Measurements from ENCODE around the gene SIX5.

SIX5 gene

DNA sequence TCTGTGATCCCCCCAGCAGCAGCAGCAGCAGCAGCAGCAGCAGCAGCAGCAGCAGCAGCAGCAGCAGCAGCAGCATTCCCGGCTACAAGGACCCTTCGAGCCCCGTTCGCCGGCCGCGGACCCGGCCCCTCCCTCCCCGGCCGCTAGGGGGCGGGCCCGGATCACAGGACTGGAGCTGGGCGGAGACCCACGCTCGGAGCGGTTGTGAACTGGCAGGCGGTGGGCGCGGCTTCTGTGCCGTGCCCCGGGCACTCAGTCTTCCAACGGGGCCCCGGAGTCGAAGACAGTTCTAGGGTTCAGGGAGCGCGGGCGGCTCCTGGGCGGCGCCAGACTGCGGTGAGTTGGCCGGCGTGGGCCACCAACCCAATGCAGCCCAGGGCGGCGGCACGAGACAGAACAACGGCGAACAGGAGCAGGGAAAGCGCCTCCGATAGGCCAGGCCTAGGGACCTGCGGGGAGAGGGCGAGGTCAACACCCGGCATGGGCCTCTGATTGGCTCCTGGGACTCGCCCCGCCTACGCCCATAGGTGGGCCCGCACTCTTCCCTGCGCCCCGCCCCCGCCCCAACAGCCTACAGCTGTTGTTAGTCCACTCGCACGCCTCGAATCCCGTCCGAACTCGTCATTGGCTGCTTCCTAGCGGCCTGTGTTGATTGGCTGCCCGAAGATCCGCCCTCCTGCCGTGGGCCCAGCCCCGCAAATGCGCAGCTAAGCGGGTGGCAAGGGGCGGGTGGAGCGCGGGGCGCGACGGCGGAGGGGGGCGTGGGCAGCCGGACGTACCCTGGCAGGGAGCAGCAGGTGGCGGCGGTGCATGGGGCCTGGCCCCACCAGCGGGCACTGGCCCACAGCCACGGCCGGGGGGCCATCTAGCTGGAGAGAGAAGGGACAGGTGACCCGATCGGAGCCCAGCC lies 1.4 kb upstream of the SIX5 start:
- POLR2A ChIA-PET = interaction anchor here (0.6 to 4.4 kb wide), 12 partner anchors 8 to 877 kb away, joined by 3 to 52 read pairs (median 9); partner anchors contain the start of genes FBXO46, FOXA3, QPCTL and SNRPD2
- DNase-seq (ENCODE audit: extremely low spot score) = peak; percentile 91
- TF ChIP-seq HDGF (IDR thresholded peaks at IDR 0.05; ENCODE audit: borderline replicate concordance) (peak; percentile 91), L3MBTL2 (conservative IDR thresholded peaks at IDR 0.05) (peak; percentile 62), FOXK2 (IDR thresholded peaks at IDR 0.05) (no peak), FOXM1 (IDR thresholded peaks at IDR 0.05; ENCODE audit: borderline replicate concordance) (no peak), SUZ12 (IDR thresholded peaks at IDR 0.05) (no peak), LEF1 (IDR thresholded peaks at IDR 0.05; ENCODE audit: borderline replicate concordance) (no peak), SP1 (IDR thresholded peaks at IDR 0.05) (no peak), BHLHE40 (IDR thresholded peaks at IDR 0.05; ENCODE audit: borderline replicate concordance) (no peak), ELF4 (IDR thresholded peaks at IDR 0.05) (no peak), TARDBP (IDR thresholded peaks at IDR 0.05) (no peak), NFRKB (IDR thresholded peaks at IDR 0.05) (no peak), ZNF384 (IDR thresholded peaks at IDR 0.05) (no peak), FOXA1 (IDR thresholded peaks at IDR 0.05) (no peak), CTBP1 (IDR thresholded peaks at IDR 0.05; ENCODE audit: borderline replicate concordance) (no peak), ARNT (IDR thresholded peaks at IDR 0.05) (no peak)
- TF ChIP-seq, protein P1, sequence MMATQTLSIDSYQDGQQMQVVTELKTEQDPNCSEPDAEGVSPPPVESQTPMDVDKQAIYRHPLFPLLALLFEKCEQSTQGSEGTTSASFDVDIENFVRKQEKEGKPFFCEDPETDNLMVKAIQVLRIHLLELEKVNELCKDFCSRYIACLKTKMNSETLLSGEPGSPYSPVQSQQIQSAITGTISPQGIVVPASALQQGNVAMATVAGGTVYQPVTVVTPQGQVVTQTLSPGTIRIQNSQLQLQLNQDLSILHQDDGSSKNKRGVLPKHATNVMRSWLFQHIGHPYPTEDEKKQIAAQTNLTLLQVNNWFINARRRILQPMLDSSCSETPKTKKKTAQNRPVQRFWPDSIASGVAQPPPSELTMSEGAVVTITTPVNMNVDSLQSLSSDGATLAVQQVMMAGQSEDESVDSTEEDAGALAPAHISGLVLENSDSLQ (IDR thresholded peaks at IDR 0.05) = peak; percentile 90
- CTCF ChIA-PET = interaction anchor here (0.5 to 2.4 kb wide), 11 partner anchors 9 to 102 kb away, joined by 3 to 21 read pairs (median 3); partner anchors contain the start of genes FOXA3 and QPCTL

GRCh38 chr19:45769821-45770191 lies 754 bp upstream of the SIX5 start:
- TF ChIP-seq LEF1 (IDR thresholded peaks at IDR 0.05; ENCODE audit: borderline replicate concordance) (no peak), TARDBP (IDR thresholded peaks at IDR 0.05) (no peak), FOXK2 (IDR thresholded peaks at IDR 0.05) (no peak), CTBP1 (IDR thresholded peaks at IDR 0.05; ENCODE audit: borderline replicate concordance) (no peak), HDGF (IDR thresholded peaks at IDR 0.05; ENCODE audit: borderline replicate concordance) (no peak), SUZ12 (IDR thresholded peaks at IDR 0.05) (no peak), NFRKB (IDR thresholded peaks at IDR 0.05) (no peak), SP1 (IDR thresholded peaks at IDR 0.05) (no peak), BHLHE40 (IDR thresholded peaks at IDR 0.05; ENCODE audit: borderline replicate concordance) (no peak), FOXM1 (IDR thresholded peaks at IDR 0.05; ENCODE audit: borderline replicate concordance) (no peak), ELF4 (IDR thresholded peaks at IDR 0.05) (no peak), ZNF384 (IDR thresholded peaks at IDR 0.05) (no peak), L3MBTL2 (conservative IDR thresholded peaks at IDR 0.05) (no peak), FOXA1 (IDR thresholded peaks at IDR 0.05) (no peak), ARNT (IDR thresholded peaks at IDR 0.05) (no peak)
- TF ChIP-seq, protein P1 (IDR thresholded peaks at IDR 0.05) = no peak
- CTCF ChIA-PET = interaction anchor here (0.6 to 2.4 kb wide), 12 partner anchors 9 to 211 kb away, joined by 3 to 21 read pairs (median 4); partner anchors contain the start of gene QPCTL
- POLR2A ChIA-PET = interaction anchor here (0.7 to 4.4 kb wide), 21 partner anchors 9 to 225 kb away, joined by 3 to 52 read pairs (median 5); partner anchors contain the start of genes CCDC61, DMPK, FBXO46 and FOXA3
- no peak for DNase-seq (ENCODE audit: extremely low spot score)

- no peak for DNase-seq (ENCODE audit: extremely low spot score)
- POLR2A ChIA-PET = interaction anchor here (0.8 to 4.4 kb wide), 20 partner anchors 11 to 185 kb away, joined by 3 to 52 read pairs (median 6); partner anchors contain the start of genes FBXO46, FOXA3, QPCTL and SNRPD2
- TF ChIP-seq NFRKB (IDR thresholded peaks at IDR 0.05) (no peak), SUZ12 (IDR thresholded peaks at IDR 0.05) (no peak), LEF1 (IDR thresholded peaks at IDR 0.05; ENCODE audit: borderline replicate concordance) (no peak), CTBP1 (IDR thresholded peaks at IDR 0.05; ENCODE audit: borderline replicate concordance) (no peak), HDGF (IDR thresholded peaks at IDR 0.05; ENCODE audit: borderline replicate concordance) (no peak), ARNT (IDR thresholded peaks at IDR 0.05) (no peak)
- TF ChIP-seq, protein P1 (IDR thresholded peaks at IDR 0.05) = no peak
- CTCF ChIA-PET = interaction anchor here (0.6 to 1.6 kb wide), 3 partner anchors 10 to 76 kb away, joined by 3 to 6 read pairs (median 5); partner anchors contain the start of gene QPCTL
Observed at GRCh38 chr19:45768655-45768983, 433 bp downstream of the SIX5 start.

DNA sequence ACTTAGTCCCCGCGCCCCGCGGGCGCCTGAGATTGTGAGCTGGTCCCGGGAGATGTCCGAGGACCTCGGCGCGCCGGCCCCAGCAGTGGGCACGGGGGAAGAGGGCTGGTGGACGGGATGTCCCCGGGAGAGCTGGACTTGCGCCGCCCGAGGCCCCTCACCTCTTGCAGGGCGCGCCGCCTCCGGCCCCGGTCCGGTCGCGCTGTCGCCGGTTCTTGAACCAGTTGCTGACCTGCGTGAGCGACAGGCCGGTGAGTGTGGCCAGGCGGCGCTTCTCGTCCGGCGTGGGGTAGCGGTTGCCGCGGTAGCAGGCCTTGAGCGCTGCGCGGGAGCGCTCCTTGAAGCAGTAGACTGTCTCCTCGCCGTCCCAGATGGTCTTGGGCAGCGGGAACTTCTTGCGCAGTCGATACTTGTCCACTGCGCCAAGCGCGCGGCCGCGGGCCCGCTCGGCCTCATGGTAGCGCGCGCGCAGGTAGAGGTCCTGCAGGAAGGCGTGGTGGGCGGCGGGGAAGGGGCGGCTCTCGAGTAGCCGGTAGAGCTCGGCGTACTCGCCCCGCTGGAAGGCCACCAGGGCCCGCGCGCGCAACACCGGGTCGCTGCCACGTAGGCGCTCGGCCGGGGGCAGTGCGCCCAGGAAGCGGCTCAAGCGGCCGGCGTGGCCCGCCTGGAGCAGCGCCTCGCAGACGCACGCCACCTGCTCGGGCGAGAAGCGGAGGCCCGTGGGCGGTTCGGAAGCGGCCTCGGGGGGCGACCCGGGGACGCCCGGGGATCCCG lies 984 bp downstream of the SIX5 start:
- no peak for DNase-seq (ENCODE audit: extremely low spot score)
- ChIA-PET CTCF (interaction anchor here (0.6 to 1.6 kb wide), 7 partner anchors 11 to 76 kb away, joined by 3 to 6 read pairs (median 4); partner anchors contain the start of genes QPCTL and SNRPD2), POLR2A (interaction anchor here (1.0 to 4.4 kb wide), 20 partner anchors 11 to 185 kb away, joined by 3 to 52 read pairs (median 6); partner anchors contain the start of genes DMPK, FBXO46, FOXA3 and QPCTL)
- no peak for TF ChIP-seq TARDBP (IDR thresholded peaks at IDR 0.05)
- no peak for TF ChIP-seq FOXK2 (IDR thresholded peaks at IDR 0.05)
- no peak for TF ChIP-seq CTBP1 (IDR thresholded peaks at IDR 0.05; ENCODE audit: borderline replicate concordance)
- no peak for TF ChIP-seq SUZ12 (IDR thresholded peaks at IDR 0.05)
- no peak for TF ChIP-seq LEF1 (IDR thresholded peaks at IDR 0.05; ENCODE audit: borderline replicate concordance)
- TF ChIP-seq FOXM1 (IDR thresholded peaks at IDR 0.05; ENCODE audit: borderline replicate concordance) = no peak
- peak; percentile 47 for TF ChIP-seq L3MBTL2 (conservative IDR thresholded peaks at IDR 0.05)
- no peak for TF ChIP-seq FOXA1 (IDR thresholded peaks at IDR 0.05)

All from HEK293T (cell line).